GM08714 (cell line): ENCODE results near the gene NSUN3.

Source experiments
- H3K4me3 ChIP-seq: fragments of 200-500 bp; sonication (Bioruptor generic); 2 replicates; pipeline ENCODE4 v1.5.1; 2014; ENCODE audit warnings: mild to moderate bottlenecking, low read length, inconsistent platforms
- ZNF274 ChIP-seq: IDR thresholded peaks from 2 replicates; pipeline ENCODE4 v1.6.1; 2012; ENCODE audit warnings: mild to moderate bottlenecking, low read depth, low read length

The NSUN3 gene

GRCh38 chr3:94132777-94133176, 69.9 kb downstream of the NSUN3 start:
- H3K4me3 ChIP-seq, result no peak overlapping the region
- TF ChIP-seq ZNF274, result no peak

- no peak for TF ChIP-seq ZNF274
Measured at GRCh38 chr3:94136133-94136532, 73.3 kb downstream of the NSUN3 start.

DNA sequence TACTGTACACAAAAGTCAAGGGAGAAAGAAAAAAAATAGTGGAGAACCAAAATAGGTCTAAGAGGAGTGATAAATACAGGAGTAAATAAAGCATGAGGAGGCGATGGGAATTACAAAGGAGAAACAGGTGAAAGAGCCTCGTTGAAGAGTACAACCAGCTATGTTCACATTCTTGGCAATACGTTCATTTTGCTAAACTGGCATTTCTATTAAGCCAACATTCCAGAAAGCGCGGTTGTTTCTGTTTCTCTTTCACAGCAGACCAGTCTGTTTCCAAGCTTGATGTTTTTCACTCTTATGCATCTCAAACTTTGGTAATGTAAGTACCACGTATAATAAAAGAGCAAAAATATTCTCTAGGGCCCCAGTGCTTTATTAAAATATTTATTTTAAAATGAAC, 74.5 kb downstream of the NSUN3 start:
- no peak overlapping the region for H3K4me3 ChIP-seq
- TF ChIP-seq ZNF274, result no peak

More at GRCh38 chr3:94136133-94136532, 73.3 kb downstream of the NSUN3 start:
- no peak overlapping the region for H3K4me3 ChIP-seq

GRCh38 chr3:94146455-94146854, 83.6 kb downstream of the NSUN3 start:
- H3K4me3 ChIP-seq, result no peak overlapping the region
- TF ChIP-seq ZNF274, result no peak

- no peak overlapping the region for H3K4me3 ChIP-seq
- TF ChIP-seq ZNF274, result no peak
Measured at GRCh38 chr3:94147012-94147411, 84.2 kb downstream of the NSUN3 start.

- TF ChIP-seq ZNF274, result no peak
- no peak overlapping the region for H3K4me3 ChIP-seq
Measured at GRCh38 chr3:94150113-94150512, 87.3 kb downstream of the NSUN3 start.

DNA sequence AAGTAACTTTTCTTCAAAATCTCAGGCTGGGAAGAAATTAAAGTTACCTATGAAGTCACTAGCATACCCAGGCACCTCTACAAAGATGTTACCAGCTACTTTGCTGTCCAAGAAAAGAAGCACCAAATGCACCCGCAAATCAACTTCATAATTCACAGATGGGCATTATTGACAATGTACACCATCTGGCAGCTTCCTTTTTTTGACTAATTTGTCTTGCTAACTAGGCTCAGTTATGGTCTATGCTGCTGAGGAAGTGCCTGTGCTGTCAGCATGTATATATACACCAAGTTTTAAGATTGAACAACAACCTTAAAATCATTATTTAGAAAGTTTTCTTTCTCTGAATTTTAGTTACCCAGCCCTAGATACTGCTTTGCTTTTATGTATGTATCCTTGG, 93.8 kb downstream of the NSUN3 start:
- TF ChIP-seq ZNF274, result no peak
- no peak overlapping the region for H3K4me3 ChIP-seq

GRCh38 chr3:94158512-94158911, 95.7 kb downstream of the NSUN3 start:
- TF ChIP-seq ZNF274, result no peak
- no peak overlapping the region for H3K4me3 ChIP-seq

DNA sequence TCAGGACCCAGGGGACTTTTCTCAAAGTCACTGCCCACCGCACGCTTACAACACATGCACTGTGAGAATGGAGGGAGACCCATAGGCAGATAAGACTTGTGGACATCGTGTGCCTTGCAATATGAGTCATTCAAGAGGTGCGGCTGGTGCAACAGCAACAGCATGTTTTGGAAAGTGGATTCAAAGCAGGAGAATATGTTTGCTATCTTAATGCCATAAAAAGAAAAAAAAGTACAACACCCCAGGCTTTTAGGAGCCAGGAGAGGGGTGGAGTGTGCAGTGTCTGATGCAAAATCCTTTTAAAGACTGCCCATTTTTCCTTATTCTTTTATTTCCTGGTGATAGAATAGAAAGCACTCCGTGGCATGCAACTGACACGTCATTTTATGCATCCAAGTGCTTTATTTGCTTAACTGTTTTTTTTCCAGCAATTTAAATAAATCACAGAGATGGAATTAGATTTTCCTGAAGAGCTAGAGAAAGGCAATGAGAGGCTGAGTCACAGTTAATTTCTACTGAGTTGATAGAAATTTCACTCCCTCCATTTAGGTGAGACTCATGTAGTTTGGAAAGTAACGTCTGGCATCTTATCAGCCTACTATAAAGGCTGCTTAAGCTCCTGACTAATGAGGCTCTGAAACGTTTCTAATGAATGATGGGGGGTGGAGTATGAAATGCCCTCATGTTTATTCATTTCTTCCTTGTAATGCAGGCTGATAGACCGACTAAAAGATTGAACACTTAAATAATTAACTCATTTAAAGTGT, 96.4 kb downstream of the NSUN3 start:
- H3K4me3 ChIP-seq, result no peak overlapping the region
- no peak for TF ChIP-seq ZNF274

GRCh38 chr3:94162700-94163099, 99.8 kb downstream of the NSUN3 start:
- no peak overlapping the region for H3K4me3 ChIP-seq
- TF ChIP-seq ZNF274, result no peak

- TF ChIP-seq ZNF274, result no peak
- no peak overlapping the region for H3K4me3 ChIP-seq
Measured at GRCh38 chr3:94167346-94167745, 104.5 kb downstream of the NSUN3 start.

DNA sequence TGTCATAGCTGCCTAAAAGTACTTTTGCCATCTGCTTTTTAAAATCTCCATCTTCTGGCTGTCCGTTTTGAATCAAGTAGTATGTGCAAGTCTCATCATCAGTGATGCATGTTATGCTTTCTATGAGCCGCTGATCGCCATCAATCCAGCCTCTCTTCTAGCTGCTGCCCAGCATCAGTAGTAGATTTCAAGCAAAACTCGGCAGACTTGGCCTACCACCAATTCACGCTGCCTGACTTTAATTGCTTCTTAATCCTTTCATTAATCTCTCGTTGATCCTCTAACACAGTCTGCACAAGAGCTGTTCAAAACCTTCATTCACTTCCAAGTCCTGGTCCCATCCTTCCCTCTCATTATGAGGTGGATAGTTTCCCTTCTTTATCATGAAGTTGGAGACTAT, 104.9 kb downstream of the NSUN3 start:
- no peak for TF ChIP-seq ZNF274
- no peak overlapping the region for H3K4me3 ChIP-seq

- H3K4me3 ChIP-seq, result no peak overlapping the region
- no peak for TF ChIP-seq ZNF274
Measured at GRCh38 chr3:94171954-94172353, 109.1 kb downstream of the NSUN3 start.

DNA sequence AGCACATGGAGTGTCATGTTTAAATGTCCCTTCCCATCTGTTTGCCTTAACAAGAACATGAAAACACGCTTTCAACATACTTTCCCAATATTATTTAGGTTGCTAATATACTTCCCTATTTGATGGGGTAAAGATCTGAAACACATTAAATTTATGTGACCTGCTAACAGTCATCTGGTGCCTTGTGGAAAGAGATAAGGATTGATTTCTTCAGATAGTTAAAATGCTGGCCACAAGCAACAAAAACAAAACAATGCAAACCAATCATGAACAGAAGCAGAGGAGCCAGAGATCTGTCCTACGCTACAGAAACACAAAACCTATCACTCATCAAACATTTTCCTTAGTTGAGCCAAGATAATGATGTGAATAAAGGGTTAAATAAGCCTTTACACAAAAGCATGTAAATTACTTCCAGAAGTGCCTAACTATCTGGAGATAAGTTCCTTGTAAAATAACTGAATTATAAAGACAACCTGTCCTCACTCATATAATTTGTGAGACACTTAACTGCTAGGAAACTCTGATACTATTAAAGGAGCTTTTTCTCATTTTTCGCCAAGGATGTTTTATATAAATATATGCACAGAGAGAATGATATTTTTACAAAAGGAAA, 109.9 kb downstream of the NSUN3 start:
- TF ChIP-seq ZNF274, result no peak
- H3K4me3 ChIP-seq, result no peak overlapping the region

GRCh38 chr3:94173673-94174434, 111.0 kb downstream of the NSUN3 start:
- H3K4me3 ChIP-seq, result no peak overlapping the region
- no peak for TF ChIP-seq ZNF274
